Activated CD4-positive, CD25-positive, alpha-beta regulatory T cell (primary cell): ENCODE measurements around the gene PRDM5.

Source experiments
- DNase-seq, 4 experiments: peaks; one replicate each; lab custom pipeline; 2025; lab: John Stamatoyannopoulos, UW

PRDM5 gene

GRCh38 chr4:120855307-120856001 is 67.1 kb downstream of the PRDM5 start:
- DNase-seq, result no peak

GRCh38 chr4:120853161-120853935 is 69.2 kb downstream of the PRDM5 start:
- no peak for DNase-seq

DNA sequence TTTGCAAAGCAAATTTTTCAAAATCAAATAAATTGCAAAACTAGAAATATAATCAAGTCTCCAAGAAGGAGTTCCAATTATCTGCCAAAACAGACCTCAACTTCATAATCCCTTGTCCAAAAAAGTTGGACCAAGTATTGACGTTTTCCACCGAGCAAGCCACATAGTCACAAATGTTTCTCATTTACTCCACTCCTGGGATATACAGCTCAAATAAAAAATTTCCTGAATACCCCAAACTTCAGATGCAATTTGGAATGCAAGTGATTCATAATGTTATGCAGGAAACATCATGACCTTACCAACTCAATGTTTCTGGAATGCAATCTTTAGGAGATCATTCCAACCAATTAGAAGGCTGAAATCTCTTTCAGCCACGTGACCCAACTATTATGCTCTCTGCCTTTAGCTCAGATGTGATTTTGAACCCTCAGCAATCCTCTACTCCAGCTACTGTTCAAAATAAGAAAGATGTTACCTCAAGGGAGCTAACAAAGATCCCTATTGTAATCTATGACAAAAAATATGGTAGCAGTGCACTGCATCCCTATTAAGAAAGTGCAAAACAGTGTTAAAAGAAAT is 72.4 kb downstream of the PRDM5 start:
- no peak for DNase-seq

DNA sequence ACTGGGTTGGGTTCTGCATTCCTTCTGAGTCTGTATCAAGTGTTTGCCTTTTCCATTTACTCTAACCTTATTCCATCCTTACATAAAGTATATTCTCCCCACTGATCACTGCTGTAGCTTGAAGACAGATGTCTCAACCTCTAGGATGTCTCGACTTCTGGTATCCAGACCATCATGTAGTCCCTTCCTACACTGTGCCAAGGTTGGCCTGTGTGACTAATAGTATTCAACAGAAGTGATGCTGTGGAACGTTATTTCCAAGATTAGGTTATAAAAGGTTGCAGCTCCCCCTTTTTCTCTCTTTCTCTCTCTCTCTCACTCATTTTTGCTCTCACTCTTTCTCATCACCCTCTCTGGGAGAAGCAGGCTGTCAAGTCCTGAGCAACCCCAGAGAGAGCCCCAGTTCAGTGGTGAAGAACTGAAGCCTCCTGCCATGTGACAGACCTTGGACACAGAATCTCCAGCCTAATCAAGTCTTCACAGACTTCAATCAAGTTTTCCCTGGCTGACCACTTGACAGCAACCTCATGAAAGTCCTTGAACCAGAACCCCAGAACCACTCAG is 75.4 kb downstream of the PRDM5 start:
- no peak for DNase-seq

GRCh38 chr4:120844528-120844921 is 78.0 kb downstream of the PRDM5 start:
- no peak for DNase-seq

- DNase-seq, result no peak
Observed at GRCh38 chr4:120843849-120844527, 78.5 kb downstream of the PRDM5 start.

DNA sequence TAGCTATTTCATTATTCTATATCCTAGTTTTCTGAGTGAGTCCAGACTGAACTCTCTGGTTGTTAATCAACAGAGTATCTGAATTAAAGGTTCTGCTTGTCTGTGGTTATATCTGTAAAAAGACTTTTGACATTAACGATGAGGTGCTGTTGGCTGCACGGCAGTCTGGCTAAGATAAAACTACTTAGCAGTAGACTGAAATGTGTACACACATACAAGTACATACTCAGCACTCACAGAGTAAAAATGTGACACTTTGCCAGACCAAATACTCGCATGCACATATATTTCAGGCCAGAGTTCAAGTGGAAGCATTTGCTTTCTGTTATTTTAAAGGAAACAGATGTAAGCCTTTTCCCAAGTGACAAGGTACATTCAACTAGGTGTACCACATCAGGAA is 80.5 kb downstream of the PRDM5 start:
- no peak for DNase-seq

GRCh38 chr4:120841580-120841979 is 80.9 kb downstream of the PRDM5 start:
- DNase-seq, result no peak

- no peak for DNase-seq
Observed at GRCh38 chr4:120839974-120840751, 82.4 kb downstream of the PRDM5 start.

GRCh38 chr4:120839334-120839973 is 83.1 kb downstream of the PRDM5 start:
- no peak for DNase-seq

DNA sequence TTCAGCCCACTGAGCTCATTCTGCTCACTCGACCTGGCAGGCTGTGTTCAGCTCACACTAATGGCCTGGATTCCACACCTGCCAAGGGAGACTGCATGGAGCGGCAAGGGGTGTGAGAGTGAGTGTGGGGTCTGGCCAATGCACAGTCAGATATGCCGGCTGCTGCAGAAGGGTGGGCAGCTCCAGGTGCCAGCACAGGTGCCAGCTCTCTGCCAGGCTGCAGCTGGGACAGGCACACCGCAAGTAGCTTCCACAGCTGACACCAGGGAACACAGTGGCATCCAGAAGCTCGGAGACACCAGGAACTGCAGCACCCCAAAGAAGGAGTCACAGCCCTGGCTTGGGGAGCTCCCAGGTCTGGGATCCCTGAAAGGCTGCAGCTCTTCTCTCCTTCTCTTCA is 83.7 kb downstream of the PRDM5 start:
- no peak for DNase-seq

DNA sequence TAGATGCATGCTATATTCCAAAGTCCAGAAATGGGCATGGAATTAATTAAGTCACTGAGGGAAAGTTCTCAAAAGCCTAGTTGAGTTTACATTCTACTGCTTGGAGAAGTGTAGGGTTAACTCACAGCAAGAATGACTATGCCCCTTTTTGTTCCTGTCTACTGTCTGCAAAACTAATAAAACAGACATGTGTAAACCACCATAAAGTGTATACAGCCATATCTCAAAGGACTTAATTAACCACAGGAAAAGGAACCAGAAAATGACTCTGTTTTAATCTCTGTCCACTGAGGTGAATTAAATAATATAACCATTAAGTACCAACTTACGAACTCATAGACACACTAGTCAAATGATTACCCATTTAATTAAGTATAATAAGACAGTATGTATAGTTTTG is 84.9 kb downstream of the PRDM5 start:
- no peak for DNase-seq

DNA sequence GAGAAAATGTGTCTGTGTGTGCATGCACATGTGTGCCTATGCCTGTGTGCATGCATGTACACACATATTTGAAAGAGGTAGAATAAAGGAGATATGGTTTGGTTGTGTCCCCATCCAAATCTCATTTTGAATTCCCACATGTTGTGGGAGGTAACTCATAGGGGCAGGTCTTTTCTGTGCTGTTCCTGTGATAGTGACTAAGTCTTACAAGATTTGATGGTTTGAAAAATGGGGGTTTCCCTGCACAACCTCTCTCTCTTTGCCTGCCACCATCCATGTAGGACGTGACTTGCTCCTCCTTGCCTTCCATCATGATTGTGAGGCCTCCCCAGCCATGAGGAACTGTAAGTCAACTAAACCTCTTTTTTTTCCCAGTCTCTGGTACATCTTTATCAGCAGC is 87.2 kb downstream of the PRDM5 start:
- no peak for DNase-seq

DNA sequence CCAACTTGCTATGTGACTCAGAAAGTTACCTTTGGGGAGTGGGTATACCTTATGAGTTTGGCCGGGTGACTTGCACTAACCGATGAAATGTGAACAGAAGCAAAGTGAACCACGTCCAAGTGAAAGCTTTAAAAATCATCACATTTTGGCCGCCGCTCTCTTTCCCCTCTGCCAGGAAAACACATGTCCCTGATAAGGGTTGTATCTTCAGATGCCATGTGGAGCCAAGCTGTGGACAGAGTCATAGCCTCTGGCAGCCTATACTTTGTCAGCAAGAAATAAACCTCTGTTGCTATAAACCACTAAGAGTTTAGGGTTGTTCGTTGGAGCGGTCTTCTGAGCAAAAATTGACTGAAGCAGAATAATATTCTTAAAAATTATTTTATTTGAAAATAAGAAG is 92.3 kb downstream of the PRDM5 start:
- no peak for DNase-seq

DNA sequence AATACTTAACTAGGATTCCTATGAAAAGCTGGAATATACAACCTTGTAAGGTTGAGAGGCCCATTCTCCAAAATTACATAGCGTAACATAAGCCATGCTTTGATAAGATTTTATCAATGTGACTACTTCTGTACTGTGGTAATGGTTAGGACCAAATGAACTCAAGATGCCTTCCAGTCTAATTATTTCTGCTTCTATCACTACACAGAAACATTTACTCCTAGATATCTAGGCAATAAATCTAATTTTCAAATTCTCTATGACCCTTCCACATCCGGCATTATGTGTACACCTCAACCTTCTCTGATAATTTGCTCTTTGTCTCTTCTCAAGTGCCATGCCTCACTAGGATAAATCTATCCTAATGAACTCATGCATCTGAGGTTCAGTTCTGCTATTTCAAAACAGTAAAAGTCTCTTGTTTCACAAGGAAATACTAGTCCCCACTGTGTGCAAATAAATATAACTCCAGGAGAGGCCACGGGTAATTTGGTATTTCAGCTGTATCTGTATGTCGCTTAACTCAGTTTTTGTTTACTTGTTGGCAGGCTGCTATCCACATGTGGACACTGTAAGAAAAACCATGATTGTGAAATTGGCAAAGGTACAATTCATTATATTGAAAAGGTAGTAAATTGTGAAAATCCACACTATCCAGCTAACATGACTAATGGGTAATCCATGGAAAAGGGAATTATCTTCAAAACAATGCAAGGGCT is 93.3 kb downstream of the PRDM5 start:
- DNase-seq, result no peak

DNA sequence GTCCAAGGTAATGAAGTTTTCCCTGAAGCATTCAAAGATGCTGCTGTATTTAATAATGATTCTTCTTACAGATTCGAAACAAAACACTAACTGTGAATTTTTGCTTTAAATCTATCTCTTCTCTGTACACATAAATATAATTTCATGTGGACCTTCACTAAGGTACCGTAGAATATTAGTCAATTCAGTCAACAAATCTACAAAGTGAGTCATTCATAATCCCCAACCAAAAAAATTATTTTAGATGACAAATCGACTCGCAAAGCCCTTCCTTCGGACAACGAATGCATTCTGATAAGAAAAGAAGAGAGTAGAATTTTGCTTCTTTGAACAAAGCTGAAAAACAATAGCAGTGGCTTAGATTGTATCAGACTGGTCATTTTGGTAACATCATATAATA is 95.7 kb downstream of the PRDM5 start:
- DNase-seq, result no peak

- DNase-seq, result no peak
Observed at GRCh38 chr4:120826449-120826848, 96.1 kb downstream of the PRDM5 start.

GRCh38 chr4:120824946-120825345 is 97.6 kb downstream of the PRDM5 start:
- no peak for DNase-seq

DNA sequence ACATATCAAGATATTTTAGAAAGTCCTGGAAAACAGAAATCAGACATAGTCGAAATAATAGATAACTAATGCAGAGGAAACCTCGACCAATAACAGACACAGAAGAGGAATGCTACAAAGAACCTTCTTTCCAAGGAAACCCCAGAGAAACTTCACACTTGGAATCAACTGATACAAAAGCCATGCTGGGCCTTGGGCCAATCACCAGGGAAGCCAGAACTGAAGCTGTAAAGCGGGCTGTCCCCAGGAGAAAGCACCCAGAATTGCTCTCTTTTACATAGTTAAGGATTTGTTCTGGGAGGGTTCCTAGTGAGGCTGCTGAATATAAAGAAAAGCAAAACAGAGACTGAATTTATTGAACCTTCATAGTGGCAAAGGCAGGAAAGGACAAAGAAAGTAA is 100.5 kb downstream of the PRDM5 start:
- no peak for DNase-seq

GRCh38 chr4:120821029-120821428 is 101.5 kb downstream of the PRDM5 start:
- DNase-seq, result no peak
